HTERT RPE-1 (cell line): ENCODE data around the gene RASSF7.
"Not testable (repeated sequence)": the region's sequence is repeated elsewhere in the genome, so short reads cannot be mapped to it uniquely, and the experiment has no call there.

ENCODE experiments used
- in situ Hi-C: fragments of 300-500 bp; cut with MboI; formaldehyde crosslinking; loops from 4 replicates; pipeline ENCODE4 v1.14.3; 2020; ENCODE audit warnings: low sequenced_read_pairs

RASSF7 gene

DNA sequence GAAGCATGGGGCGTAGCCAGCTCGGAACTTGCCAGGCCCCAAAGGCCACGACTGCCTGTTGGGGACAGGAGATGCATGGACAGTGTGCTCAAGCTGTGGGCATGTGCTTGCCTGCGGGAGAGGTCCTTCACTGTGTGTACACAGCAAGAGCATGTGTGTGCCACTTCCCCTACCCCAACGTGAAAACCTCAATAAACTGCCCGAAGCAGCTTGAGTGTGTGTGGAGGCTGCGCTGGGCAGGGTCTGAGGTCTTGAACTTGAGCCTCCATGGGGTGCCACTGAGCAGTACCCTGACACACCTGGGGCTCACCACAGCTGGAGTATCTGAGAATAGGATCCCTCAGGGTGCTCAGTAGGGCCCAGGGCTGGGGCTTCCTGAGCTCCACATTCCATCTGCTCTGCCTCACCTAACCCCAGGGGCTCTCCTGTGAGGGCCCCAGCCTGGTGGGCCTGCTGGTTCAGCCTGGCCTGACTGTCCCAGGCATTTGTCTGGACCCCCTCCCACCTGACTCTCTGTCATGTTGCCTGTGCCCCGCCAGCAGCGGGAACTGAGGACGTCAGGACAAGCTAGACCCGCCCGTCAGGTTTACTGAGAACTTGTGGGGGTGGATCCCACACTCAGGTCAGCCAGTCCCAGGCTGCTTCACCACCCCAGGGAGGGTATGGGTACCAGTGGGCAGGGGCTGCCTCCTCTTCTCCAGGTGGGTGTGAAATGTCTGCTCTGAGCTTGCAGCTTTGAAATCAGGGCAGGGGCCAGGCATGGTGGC lies 3.2 kb downstream of the RASSF7 start:
- in situ Hi-C loops = no loop called here

DNA sequence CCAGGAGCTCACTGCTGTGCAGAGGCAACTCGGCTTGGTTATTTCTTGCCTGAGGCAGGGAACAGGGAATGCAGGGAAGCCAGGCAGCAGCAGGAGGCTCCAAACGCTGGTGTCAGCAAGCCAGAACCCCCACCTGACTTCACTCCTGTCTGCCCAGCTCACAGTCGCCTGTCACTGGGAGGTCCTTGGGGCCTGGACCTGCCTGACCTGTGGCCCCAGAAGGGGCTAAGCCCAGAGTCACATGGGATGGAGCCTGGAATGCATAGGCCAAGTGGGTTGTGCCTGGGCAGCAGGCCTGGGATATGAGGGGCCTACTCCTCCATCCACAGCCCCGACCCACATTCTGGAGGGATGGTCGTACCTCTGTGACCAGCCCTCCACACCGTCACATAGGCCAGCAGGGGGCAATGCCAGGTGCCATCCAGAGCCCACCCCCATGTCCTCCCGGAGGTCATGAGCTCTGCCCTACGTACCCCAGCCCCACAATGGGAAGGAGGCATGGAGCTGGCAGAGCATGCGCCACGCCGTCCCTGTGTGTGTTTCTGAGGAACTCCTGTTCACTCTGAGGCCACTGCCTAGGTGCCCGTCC lies 5.2 kb downstream of the RASSF7 start:
- in situ Hi-C loops = no loop called here

DNA sequence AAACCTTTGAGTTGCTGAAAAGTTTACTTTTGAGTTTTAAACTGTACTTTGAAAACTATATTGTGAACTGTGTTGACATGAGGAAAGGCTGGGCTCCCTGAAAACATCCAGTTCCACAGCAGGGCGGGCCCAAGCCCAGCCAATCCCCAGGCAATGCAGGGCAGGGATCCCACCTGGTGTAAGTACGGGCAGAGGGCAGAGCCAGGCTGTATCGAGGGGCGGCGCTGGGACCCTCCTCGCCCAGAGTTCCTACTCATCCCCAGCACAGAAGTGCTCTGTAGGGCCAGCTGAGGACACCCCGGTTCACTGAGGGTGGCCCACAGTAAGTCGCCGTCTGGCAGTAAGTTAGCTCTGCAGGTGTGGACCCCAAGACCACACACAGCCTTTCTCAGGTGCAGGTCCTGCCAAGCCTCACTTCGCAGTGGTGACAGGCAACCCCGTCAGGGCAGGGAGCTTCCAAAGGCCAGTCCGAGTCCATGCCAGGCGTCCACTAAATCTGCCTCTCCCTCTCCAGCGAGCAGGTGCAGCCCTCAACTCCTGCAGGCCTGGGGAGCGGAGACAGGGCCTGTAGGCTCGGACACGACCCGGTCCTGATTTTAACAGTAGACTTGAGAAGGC lies 6.3 kb downstream of the RASSF7 start:
- in situ Hi-C loops = no loop called here

DNA sequence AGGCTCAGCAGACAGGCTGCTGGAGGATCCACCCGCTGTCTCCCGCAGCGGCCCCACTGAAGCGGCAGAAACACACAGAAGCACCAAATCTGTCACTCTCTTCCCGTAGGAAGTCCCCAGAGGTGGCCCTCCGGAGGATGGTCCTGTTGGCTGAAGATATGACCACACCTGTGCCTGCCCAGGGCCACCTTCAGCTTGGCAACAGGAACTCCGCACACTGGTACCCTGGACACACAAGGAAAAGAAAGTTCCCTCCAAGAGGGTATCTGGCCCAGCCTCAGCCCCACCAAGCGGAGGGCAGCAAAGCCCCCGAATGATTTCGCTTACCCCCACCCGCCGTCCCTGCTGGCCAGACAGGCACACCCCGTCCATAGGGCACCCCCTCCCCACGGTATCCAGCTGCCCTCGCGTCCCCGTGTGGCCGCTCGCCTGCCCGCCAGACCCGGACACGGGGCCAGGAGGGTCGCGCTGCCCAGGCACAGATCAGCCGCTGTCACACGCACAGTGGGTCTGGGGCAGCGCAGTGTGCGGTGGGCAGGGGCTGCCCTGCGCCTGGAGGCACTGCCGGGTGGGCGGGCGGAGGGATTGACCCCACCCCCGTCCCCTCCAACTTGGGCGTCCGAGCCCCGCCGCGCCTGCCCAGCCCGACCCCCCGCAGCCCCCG lies 7.0 kb downstream of the RASSF7 start:
- in situ Hi-C loops = no loop called here

DNA sequence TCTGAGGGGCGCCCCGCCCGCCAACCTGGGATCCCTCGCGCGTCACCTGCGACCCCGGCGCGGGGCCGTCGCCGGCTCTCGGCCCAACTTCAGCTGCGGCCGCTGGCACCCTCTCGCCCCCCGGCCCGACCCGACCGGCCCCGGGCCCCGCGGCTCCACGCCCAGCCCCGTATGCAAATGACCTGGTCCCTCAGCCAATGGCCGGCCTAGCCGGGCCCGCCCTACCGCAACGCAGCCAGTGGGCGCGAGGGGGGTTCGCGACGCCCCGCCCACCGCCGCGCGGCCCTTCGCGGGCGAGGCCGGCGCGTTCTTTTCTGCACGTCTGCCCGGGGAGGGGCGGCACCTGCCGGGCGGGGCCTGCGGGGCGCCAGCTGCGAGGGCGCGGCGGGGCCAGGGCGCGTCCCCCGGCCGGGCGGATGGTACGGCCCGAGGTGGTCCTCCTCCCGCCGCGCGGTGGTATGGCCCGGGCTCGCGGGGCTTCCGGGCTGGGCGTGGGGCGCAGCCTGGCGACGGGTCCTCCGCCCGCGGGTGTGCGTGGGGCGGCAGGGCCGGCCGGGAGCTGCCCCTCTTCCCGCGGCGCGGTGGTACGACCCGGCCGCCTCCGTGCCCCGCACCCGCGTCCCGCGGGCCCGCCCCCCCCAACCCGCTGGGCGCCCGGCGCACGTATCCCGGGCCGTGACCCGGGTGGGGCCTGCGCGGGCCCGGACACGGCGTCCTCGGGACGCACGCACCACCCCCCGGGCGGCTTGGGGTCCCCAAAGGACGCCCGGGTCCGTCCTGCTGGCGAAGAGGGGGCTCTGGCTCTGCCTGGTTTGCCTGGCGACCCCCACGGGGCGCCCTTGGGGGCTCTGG lies 7.8 kb downstream of the RASSF7 start:
- in situ Hi-C loops = no loop called here

DNA sequence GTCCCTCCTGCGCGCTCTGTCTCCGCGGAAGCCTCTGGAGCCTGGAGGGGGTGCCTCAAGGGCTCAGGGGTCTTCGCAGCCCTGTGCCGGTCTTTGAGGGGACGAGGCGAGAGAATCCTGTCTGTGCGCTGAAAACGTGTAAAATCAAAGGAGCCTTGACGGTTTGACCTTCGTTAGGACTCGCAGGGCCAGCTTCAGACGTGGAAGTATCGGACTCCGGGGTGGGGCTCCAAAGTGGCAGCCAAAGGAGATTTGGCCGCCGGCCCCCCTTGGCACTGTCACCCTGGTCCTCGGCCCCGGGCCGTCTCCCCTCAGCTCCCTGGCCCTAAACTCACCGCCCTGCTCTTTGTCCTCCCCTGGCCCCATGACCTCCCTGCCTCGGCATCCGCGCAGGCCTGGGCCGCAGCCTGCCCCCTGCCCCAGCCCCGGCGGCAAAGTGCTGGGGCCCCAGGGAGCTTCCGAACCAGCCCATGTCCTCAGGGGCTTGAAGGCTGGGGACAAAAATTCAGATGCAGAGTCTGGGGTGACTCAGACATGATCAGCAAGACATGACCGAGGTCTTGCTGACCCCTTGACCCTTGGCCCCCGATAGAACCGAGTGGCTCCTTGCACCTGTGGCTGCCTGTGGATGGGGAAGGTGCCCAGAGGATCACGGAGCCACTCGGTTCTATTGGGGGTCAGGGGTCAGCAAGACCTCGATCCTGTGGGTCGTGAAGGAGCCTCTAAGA lies 8.6 kb downstream of the RASSF7 start:
- in situ Hi-C loops = no loop called here

DNA sequence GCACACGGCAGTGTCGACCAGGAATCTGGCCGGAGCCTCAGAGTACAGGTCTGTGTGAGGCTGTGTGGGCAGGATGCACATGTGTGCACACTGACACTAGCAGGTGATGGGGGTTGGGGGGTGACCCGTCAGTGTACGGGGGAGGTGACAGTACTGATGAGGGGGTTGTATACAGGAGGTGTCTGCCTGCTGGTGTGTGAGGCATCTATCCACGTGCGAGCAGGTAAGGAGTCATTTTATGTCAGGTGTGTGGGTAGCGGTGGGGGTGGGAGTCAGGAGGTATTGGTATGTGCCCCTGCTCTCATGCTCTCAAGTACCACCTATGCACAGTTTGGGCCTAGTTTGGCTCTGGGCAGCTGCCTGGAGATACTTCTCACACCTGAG lies 11.0 kb downstream of the RASSF7 start:
- in situ Hi-C loops = no loop called here

DNA sequence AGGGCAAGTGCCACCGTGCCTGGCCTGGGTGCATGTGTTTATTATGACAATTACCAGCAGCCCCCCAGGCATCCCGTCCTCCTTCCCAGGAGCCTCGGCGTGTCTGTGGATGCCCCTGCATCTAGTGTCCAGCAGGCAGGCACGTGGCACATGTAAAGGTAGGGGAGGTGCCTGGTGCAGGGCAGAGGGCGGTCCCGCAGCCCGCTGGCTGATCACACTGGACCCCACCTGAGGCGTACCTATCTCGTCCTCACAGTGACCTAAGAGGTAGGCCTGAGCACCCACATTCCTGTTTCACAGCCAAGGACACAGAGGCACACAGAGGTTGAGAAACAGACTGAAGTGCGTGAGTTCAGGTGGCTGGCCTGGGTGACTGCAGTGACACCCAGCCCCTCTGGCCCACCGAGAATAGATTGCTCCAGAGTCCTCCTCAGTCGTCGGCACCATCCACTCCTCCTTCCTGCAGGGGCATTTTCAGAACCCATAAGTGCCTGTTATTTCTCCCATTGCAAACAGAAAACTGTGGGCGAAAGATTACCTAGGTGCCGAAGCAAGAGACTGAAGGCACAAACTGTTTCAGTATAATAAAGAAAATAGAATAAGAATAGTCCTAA lies 12.5 kb downstream of the RASSF7 start:
- in situ Hi-C loops = no loop called here

DNA sequence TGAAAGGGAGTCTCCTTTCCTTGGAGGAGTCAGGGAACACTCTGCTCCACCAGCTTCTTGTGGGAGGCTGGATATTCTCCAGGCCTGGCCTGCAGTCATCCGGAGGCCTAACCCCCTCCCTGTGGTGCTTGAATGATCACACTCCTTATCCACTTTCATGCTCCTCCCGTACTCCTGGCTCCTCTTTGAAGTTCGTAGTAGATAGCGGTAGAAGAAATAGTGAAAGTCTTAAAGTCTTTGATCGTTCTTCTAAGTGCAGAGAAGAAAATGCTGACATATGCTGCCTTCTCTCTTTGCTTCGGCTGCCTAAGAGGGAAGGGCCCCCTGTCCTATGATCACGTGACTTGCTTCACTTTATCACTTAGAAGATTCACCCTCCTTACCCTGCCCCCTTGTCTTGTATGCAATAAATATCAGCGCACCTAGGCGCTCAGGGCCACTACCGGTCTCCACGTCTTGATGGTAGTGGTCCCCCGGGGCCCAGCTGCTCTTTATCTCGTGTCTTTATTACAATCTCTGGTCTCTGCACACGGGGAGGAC lies 13.3 kb downstream of the RASSF7 start:
- in situ Hi-C loops = not testable (repeated sequence)

DNA sequence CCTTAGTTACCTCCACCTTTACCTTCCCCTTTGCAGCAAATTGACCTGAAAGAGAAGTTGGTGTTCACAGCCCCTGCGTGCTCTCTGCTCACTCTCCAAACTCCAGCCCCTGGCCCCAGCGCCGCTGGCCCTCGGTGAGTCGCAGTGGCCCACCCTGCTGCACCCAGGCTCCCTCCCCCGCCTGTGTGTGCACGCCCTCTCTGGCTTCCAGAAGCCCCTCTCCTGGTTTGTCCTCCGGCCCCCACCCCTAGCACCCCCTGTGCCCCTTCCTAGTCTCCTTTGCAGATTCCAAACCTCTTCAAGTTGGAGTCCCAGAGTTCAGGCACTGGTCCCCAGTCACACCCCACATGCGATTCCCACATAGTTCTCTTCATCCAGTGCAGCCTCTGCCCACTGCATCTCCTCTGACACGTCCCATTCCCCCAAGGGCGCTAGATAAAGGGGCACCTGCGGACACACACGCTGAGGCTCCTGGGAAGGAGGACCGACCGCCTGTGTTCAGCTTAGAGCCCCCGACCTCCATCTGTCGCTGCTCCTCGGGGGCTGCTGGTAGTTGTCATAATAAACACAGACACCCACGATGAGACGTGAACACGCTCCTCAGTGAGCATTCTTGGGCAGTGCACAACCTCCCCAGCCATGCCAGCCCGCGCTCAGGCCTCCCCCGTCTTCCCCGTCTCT lies 14.0 kb downstream of the RASSF7 start:
- in situ Hi-C loops = no loop called here

DNA sequence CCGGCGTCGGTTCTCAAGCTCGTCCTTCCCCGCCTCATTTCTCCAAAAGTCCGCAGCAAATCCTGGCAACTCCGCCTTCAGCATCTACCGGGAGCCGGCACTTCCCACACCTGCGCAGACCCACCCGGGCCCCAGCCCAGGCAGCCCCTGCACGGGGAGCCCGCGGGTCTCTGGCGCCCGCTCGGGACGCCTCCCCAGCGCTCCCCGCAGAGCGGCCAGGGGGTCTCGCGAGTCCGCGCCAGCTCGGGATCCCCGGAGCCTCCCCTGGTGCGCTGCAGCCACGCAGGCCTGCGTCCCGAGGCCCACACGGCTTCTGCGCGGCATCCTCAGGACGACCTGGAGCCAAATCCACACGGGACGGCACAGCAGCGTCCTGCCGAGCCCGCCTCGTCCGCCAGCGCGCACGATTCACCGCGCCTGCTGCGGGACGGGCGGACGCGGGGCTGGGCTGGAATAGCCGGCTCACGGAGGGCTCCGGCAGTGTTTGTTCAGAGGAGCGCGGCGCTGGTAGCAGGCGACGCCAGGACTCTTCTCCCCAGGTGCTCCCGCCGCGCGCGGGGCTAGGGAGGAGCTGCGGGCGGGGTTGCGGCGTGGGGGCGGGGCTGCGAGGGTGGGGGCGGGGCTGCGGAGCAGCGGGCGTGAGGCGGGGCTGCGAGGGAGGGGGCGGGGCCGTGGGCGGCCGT lies 14.7 kb downstream of the RASSF7 start:
- in situ Hi-C loops = no loop called here

DNA sequence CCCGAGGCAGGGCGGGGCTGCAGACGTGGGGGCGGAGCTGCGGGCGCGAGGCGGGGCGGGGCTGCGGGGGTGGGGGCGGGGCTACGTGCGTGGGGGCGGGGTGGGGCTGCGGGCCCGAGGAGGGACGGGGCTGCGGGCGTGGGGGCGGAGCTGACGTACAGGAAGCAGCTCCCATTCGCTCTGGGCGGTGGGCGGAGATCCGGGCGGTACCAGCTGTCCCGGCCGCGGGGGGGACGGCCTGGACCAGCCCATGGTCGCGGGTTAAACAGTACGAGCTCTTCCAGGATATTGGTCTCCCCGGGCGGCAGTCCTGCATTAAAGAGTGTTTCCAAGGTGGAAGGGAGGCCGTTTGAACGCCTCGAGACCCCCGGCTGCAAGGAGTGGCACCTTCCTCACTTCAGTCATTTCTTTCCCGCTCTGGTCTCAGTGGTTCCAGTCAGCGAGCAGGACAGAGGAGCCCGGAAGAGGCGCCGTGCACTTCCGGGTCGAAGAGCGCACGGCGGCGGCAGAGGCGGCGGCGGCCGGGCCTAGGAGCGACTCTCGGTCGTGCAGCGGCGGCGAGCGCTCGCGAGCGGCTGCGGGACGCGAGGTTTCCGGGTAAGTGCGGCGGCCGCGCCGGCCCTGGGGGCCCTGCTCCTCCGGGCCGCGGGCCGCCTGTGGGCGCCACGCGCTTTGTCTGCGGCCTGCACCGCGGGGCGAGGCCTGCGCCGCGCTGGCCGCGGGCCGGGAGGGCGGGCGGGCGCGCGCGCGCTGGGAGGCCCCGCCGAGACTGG lies 15.4 kb downstream of the RASSF7 start, which contains the start of gene PHRF1:
Gene PHRF1 (plus strand): TSS at position 475 of the 773 bp plus-strand sequence. CDS start 5,043 bp downstream, outside the sequence.
- in situ Hi-C loops = no loop called here

DNA sequence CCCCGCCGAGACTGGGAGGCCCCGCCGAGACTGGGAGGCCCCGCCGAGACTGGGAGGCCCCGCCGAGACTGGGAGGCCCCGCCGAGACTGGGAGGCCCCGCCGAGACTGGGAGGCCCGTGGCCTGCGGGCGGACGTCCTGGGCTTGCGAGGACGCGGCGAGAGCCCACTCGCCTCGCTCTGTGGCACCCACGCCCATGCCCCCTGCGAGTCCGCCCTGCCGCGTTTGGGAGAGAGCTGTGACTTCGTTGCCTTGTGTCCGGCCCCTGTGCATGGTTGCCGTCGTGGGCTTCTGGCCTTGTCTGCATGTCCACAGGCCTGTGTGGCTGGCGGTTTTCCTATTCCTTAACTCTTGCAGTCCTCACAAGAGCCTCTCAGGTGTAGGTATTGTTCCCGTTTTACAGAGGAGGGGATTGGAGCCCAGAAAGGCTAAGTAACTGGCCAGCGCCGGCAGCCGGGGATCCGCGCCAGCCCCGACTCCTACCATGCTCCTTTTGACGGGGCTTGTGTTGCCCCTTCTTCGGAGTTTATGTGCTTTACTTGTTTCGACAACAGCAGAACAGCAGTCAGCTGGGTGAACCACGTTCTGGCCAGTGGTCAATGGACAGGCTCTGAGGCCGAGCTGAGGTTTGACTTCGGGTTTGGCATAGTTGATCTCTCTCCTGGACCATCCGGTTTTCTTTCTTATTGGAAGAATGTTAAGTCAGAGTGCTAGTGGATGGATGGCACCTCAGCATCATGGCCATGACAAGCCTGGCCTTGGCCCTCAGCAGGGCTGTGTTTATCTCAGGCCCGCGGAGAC lies 16.2 kb downstream of the RASSF7 start:
- in situ Hi-C loops = no loop called here

DNA sequence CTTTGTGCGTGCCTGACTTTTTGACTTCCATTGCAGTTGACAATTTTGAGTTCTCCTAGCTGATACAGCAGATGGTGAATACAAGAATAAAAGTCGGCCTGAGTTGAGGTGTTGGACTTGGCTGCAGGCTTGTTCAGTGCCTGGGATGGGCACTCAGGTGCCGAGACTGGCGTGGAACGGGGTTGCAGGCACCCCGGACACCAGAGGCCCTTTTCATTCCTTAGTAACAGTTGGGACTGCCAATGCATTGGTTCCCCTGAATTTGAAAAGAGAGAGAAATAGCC lies 16.8 kb downstream of the RASSF7 start:
- in situ Hi-C loops = no loop called here

DNA sequence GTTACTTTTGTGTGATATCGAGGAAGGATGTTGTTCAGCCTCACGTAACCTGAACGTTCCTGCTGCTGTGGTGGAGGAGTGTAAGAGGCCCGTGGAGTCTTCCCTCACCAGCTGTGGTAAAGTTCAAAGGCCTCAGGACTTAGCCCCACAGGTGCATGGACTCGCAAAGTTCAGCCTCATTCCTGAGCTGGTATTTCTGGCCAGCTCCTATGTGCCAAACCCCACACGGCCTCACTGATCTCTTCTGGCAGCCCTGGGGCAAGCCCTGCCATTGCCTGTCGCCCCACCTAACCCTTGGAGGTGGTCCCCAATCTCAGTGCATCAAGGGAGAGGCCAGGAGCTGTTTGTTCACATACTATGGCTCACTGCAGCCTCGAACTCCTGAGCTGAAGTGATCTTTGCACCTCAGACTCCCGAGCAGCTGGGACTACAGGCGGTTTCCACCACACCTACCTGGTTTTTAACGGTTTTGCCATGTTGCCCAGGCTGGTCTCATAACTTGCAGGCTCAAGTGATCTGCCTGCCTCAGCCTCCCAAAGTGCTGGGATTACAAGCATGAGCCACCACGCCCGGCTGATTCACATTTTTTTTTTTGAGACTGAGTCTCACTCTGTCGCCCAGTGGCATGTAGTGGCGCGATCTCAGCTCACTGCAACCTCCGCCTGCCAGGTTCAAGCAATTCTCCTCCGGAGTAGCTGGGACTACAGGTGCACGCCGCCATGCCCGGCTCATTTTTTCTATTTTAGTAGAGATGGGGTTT lies 17.7 kb downstream of the RASSF7 start:
- in situ Hi-C loops = no loop called here
